ENCODE results near the gene MYCBPAP. TPM values are rescaled to one million over a fixed set of nuclear protein-coding genes. Genes with fewer than 3 reads are reported as not detected.

MYCBPAP gene
- total RNA-seq, 1 donor from 2014 or later: 0.72 TPM

DNA sequence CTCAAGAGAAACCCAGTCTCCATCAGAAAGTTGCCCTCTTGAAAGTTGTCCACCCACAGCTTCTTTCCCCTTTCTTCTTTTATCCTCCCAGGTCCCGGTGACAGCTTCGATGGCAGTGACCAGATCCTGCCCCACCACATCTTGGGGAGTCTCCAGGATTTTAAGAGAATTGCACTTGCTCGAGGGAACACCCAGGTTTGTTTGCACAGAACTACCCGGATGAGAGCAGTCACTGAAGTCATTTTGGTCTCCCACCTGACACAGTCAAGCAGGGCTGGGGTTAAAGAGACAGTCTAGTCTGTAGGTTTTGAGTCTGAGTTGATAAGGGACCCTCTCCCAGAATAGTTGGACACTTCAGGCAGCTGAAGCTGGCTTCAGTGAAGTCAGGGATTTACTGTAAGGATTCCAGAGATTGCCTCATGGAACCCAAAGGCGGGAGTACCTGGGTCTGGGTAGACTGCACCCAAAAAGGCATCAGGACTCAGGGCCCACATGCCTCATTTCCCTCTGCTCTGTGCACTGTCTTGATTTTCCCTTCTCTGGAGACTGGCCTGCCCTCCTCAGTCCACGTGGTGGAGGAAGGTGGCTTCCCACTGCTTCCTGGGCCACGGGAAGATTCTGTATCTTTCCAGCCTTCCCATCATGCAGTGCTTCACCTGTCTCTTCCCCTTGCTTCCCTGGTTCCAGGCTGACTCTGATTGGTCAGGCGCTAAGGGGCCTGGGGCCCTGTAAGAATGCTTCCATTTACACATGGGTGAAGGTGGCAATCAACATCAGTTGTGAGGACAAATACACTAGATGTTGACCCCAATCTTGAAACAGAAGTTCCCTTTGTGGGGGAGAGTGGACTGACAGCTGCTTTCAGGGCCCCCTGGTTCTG is 9.5 kb downstream of the MYCBPAP start:
- Mint-ChIP-seq H3K27ac (ENCODE audit: unreplicated experiment) (no peak overlapping the region), H3K36me3 (ENCODE audit: low read depth, unreplicated experiment) (no peaks in the 10 kb centered on the region)

DNA sequence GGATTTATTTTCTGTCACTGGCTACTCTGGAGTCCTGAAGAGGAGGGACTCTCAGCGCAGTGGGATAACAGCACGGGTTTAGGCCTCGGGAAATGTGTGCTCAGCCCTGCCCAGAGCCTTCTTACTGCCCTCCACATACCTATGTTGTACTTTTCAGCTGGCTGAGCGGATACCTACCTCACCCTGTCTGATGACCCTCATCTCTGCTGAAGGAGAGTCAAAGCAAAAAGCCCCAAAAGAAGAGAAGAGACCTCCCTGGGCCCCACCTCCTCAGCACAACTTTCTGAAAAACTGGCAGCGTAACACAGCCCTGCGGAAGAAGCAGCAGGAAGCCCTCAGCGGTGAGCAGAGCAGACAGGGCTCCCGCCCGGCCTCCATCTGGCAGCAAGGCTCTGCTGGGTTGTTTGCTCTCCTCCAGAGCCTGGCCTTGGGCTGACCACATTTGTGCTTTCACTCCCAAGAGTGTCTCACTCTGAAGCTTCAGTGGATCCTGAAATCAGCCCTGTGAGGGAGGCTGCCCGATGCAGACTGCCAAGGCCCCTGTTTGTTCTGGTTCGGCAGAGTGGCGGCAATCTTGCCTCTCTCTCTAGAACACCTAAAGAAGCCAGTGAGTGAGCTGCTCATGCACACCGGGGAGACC is 10.3 kb downstream of the MYCBPAP start:
- Mint-ChIP-seq H3K27me3 (ENCODE audit: unreplicated experiment) (no peaks in the 10 kb centered on the region), H3K4me1 (ENCODE audit: unreplicated experiment) (peaks cover 13% of the 10 kb centered on the region), H3K4me3 (ENCODE audit: unreplicated experiment) (no peak overlapping the region), H3K9me3 (ENCODE audit: unreplicated experiment) (no peaks in the 10 kb centered on the region), H3K36me3 (ENCODE audit: low read depth, unreplicated experiment) (no peaks in the 10 kb centered on the region), H3K27ac (ENCODE audit: unreplicated experiment) (no peak overlapping the region)
- TF ChIP-seq, protein P1, sequence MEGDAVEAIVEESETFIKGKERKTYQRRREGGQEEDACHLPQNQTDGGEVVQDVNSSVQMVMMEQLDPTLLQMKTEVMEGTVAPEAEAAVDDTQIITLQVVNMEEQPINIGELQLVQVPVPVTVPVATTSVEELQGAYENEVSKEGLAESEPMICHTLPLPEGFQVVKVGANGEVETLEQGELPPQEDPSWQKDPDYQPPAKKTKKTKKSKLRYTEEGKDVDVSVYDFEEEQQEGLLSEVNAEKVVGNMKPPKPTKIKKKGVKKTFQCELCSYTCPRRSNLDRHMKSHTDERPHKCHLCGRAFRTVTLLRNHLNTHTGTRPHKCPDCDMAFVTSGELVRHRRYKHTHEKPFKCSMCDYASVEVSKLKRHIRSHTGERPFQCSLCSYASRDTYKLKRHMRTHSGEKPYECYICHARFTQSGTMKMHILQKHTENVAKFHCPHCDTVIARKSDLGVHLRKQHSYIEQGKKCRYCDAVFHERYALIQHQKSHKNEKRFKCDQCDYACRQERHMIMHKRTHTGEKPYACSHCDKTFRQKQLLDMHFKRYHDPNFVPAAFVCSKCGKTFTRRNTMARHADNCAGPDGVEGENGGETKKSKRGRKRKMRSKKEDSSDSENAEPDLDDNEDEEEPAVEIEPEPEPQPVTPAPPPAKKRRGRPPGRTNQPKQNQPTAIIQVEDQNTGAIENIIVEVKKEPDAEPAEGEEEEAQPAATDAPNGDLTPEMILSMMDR (IDR thresholded peaks at IDR 0.05; ENCODE audit: unreplicated experiment): no peak
- no peak for DNase-seq (ENCODE audit: low spot score)

More for the DNA sequence above, 9.5 kb downstream of the MYCBPAP start:
- Mint-ChIP-seq H3K4me3 (ENCODE audit: unreplicated experiment) (no peak overlapping the region), H3K27me3 (ENCODE audit: unreplicated experiment) (no peaks in the 10 kb centered on the region), H3K4me1 (ENCODE audit: unreplicated experiment) (peaks cover 7% of the 10 kb centered on the region), H3K9me3 (ENCODE audit: unreplicated experiment) (no peaks in the 10 kb centered on the region)
- TF ChIP-seq, protein P1 (IDR thresholded peaks at IDR 0.05; ENCODE audit: unreplicated experiment): no peak
- DNase-seq (ENCODE audit: low spot score): no peak

DNA sequence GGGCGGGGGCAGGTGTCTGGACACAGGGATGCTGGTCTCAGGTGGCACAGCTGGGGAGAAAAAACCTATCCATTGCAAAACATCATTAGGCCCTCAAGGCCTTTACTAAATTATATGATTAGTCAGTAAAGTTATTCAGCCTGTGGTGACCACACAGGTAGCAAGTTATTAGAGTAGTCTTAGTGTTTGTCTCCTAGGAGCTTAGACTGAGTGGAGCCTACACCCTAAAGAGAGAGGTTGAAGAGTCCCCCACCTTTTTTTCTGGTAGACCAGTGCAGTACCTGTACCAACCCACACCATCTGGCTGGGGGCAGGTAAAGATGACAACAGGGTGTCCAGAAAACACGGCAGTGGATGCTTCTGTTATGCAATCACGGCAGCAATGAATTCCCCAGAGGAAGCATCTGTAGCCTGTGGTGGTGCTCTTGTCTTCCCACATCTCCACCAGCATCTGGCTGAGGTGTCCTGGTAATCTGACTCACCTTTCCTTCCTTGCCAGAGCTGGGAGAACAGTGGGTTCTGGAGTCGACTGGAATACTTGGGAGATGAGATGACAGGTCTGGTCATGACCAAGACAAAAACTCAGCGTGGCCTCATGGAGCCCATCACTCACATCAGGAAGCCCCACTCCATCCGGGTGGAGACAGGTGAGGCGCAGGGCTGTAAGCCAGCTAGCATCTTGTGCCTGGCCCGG is 11.0 kb downstream of the MYCBPAP start:
- Mint-ChIP-seq H3K27ac (ENCODE audit: unreplicated experiment) (no peak overlapping the region), H3K27me3 (ENCODE audit: unreplicated experiment) (no peaks in the 10 kb centered on the region)

DNA sequence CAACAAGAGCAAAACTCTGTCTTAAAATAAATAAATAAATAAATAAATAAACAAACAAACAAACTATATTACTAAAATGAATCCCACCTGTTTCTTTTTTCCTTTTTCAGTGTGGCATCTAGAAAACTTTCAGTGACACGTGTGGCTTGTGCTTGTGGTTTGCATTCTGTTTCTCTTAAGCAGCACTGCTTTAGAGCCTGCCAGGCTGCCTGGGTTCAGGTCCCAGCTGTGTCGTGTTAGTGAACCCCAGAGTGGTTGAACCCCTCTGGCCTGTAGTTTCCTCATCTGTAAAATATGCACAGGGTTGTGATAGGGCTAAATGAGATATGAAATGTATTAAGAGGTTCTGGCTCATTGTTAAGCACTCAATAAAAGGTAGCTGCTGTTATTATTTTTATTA is 12.2 kb downstream of the MYCBPAP start:
- DNase-seq (ENCODE audit: low spot score): no peak
- Mint-ChIP-seq H3K36me3 (ENCODE audit: low read depth, unreplicated experiment) (no peaks in the 10 kb centered on the region), H3K4me1 (ENCODE audit: unreplicated experiment) (peaks cover 25% of the 10 kb centered on the region), H3K27ac (ENCODE audit: unreplicated experiment) (no peak overlapping the region), H3K4me3 (ENCODE audit: unreplicated experiment) (no peak overlapping the region), H3K27me3 (ENCODE audit: unreplicated experiment) (peaks cover 2% of the 10 kb centered on the region), H3K9me3 (ENCODE audit: unreplicated experiment) (no peaks in the 10 kb centered on the region)
- TF ChIP-seq, protein P1 (IDR thresholded peaks at IDR 0.05; ENCODE audit: unreplicated experiment): no peak

More for the DNA sequence above, 11.0 kb downstream of the MYCBPAP start:
- H3K36me3 Mint-ChIP-seq (ENCODE audit: low read depth, unreplicated experiment): no peaks in the 10 kb centered on the region
- DNase-seq (ENCODE audit: low spot score): no peak
- TF ChIP-seq, protein P1 (IDR thresholded peaks at IDR 0.05; ENCODE audit: unreplicated experiment): no peak
- no peaks in the 10 kb centered on the region for H3K9me3 Mint-ChIP-seq (ENCODE audit: unreplicated experiment)
- no peak overlapping the region for H3K4me3 Mint-ChIP-seq (ENCODE audit: unreplicated experiment)
- peaks cover 20% of the 10 kb centered on the region for H3K4me1 Mint-ChIP-seq (ENCODE audit: unreplicated experiment)

Measured in endothelial cell (in vitro differentiated cells).